Measurements from ENCODE around the gene SCART1.
"Not testable (repeated sequence)": the region's sequence is repeated elsewhere in the genome, so short reads cannot be mapped to it uniquely, and the experiment has no call there.

Gene SCART1

GRCh38 chr10:133474665-133475424 is 21.1 kb downstream of the SCART1 start:
- no peak for DNase-seq

GRCh38 chr10:133475425-133475734 is 21.6 kb downstream of the SCART1 start:
- no peak for DNase-seq

GRCh38 chr10:133475821-133476640 is 22.3 kb downstream of the SCART1 start:
- DNase-seq = no peak

GRCh38 chr10:133476641-133476990 is 22.9 kb downstream of the SCART1 start:
- DNase-seq = no peak

GRCh38 chr10:133481086-133481643 is 27.4 kb downstream of the SCART1 start:
- no peak for DNase-seq

GRCh38 chr10:133481657-133482056 is 27.9 kb downstream of the SCART1 start:
- no peak for DNase-seq

GRCh38 chr10:133484818-133485217 is 31.1 kb downstream of the SCART1 start:
- DNase-seq = no peak

- no peak for DNase-seq
Measured at GRCh38 chr10:133487085-133487484, 33.3 kb downstream of the SCART1 start.

GRCh38 chr10:133488354-133488753 is 34.6 kb downstream of the SCART1 start:
- DNase-seq = no peak

- no peak for DNase-seq
Measured at GRCh38 chr10:133489816-133490588, 36.3 kb downstream of the SCART1 start.

GRCh38 chr10:133493562-133493961 is 39.8 kb downstream of the SCART1 start:
- not testable (repeated sequence) for DNase-seq

GRCh38 chr10:133497363-133497762 is 43.6 kb downstream of the SCART1 start:
- not testable (repeated sequence) for DNase-seq

GRCh38 chr10:133499176-133499575 is 45.4 kb downstream of the SCART1 start:
- not testable (repeated sequence) for DNase-seq

GRCh38 chr10:133500897-133501296 is 47.2 kb downstream of the SCART1 start:
- DNase-seq = not testable (repeated sequence)

- DNase-seq = no peak
Measured at GRCh38 chr10:133509700-133510099, 56.0 kb downstream of the SCART1 start.

GRCh38 chr10:133511408-133511807 is 57.7 kb downstream of the SCART1 start:
- DNase-seq = no peak

GRCh38 chr10:133511907-133512528 is 58.3 kb downstream of the SCART1 start:
- DNase-seq = no peak

- no peak for DNase-seq
Measured at GRCh38 chr10:133515471-133515870, 61.7 kb downstream of the SCART1 start.

- DNase-seq = no peak
Measured at GRCh38 chr10:133516057-133516456, 62.3 kb downstream of the SCART1 start.

GRCh38 chr10:133518517-133518916 is 64.8 kb downstream of the SCART1 start:
- not testable (repeated sequence) for DNase-seq

Measured in NCI-H1092 treated with DMSO at 0.1 percent for 48 hours (cell line).